GM21576 (cell line): ENCODE results near the gene C2orf69.
"Not testable (repeated sequence)": the region's sequence is repeated elsewhere in the genome, so short reads cannot be mapped to it uniquely, and the experiment has no call there.

ENCODE experiments used
- ATAC-seq: cut with Tn5 transposase; IDR thresholded peaks from one replicate; pipeline ENCODE4 v1.9.1; 2021; ENCODE audit warnings: mild to moderate bottlenecking, moderate library complexity; ENCODE audit not compliant: unreplicated experiment

The C2orf69 gene

GRCh38 chr2:199911052-199911876 is at the start of gene C2orf69:
C2orf69 (plus strand) TSS chr2:199911293; CDS start chr2:199911439, 146 bp downstream.
- ATAC-seq, result peak; percentile 92

GRCh38 chr2:199862788-199863187 is 48.3 kb upstream of the C2orf69 start:
- no peak for ATAC-seq

- no peak for ATAC-seq
Measured at GRCh38 chr2:199865905-199866304, 45.2 kb upstream of the C2orf69 start.

GRCh38 chr2:199868431-199869226 is 42.5 kb upstream of the C2orf69 start:
- no peak for ATAC-seq

- ATAC-seq, result no peak
Measured at GRCh38 chr2:199869227-199869541, 41.9 kb upstream of the C2orf69 start.

GRCh38 chr2:199869653-199870052 is 41.4 kb upstream of the C2orf69 start:
- ATAC-seq, result no peak

- ATAC-seq, result no peak
Measured at GRCh38 chr2:199870581-199870980, 40.5 kb upstream of the C2orf69 start.

GRCh38 chr2:199874209-199874608 is 36.9 kb upstream of the C2orf69 start:
- no peak for ATAC-seq

GRCh38 chr2:199875400-199875799 is 35.7 kb upstream of the C2orf69 start:
- ATAC-seq, result no peak

GRCh38 chr2:199882667-199883066 is 28.4 kb upstream of the C2orf69 start:
- no peak for ATAC-seq

GRCh38 chr2:199883474-199884212 is 27.4 kb upstream of the C2orf69 start:
- ATAC-seq, result no peak

GRCh38 chr2:199895406-199895805 is 15.7 kb upstream of the C2orf69 start:
- no peak for ATAC-seq

- no peak for ATAC-seq
Measured at GRCh38 chr2:199896617-199897016, 14.5 kb upstream of the C2orf69 start.

GRCh38 chr2:199901942-199902341 is 9.2 kb upstream of the C2orf69 start:
- ATAC-seq, result no peak

- ATAC-seq, result no peak
Measured at GRCh38 chr2:199902486-199903110, 8.5 kb upstream of the C2orf69 start.

- ATAC-seq, result no peak
Measured at GRCh38 chr2:199903111-199903510, 8.0 kb upstream of the C2orf69 start.

GRCh38 chr2:199907008-199907714 is 3.9 kb upstream of the C2orf69 start:
- ATAC-seq, result no peak

GRCh38 chr2:199910338-199911051 is 598 bp upstream of the C2orf69 start:
- ATAC-seq, result no peak

GRCh38 chr2:199911877-199912161 is 726 bp downstream of the C2orf69 start:
- ATAC-seq, result no peak

GRCh38 chr2:199912553-199913114 is 1.5 kb downstream of the C2orf69 start:
- not testable (repeated sequence) for ATAC-seq
